Smooth muscle cell (in vitro differentiated cells): ENCODE data around the gene SLC35F1. TPM values are rescaled to one million over a fixed set of nuclear protein-coding genes. Genes with fewer than 3 reads are reported as not detected.

ENCODE experiments used
- DNase-seq: peaks from one replicate; lab custom pipeline; 2025; ENCODE audit not compliant: unreplicated experiment; lab: John Stamatoyannopoulos, UW
- H2AFZ ChIP-seq: fragments of 200-600 bp; sonication (generic); 2 replicates; pipeline ENCODE4 v1.6.0; 2016; ENCODE audit warnings: antibody characterized with exemption, low read depth, mild to moderate bottlenecking
- H3F3A ChIP-seq: fragments of 200-600 bp; sonication (generic); 2 replicates; pipeline ENCODE4 v1.6.0; 2017; ENCODE audit warnings: antibody characterized with exemption, low read depth
- H3K27ac ChIP-seq: fragments of 200-600 bp; sonication (generic); 2 replicates; pipeline ENCODE4 v1.5.1; 2016; ENCODE audit warnings: low read depth, mild to moderate bottlenecking
- H3K27me3 ChIP-seq: fragments of 200-600 bp; sonication (generic); 2 replicates; pipeline ENCODE4 v1.6.1; 2016; ENCODE audit warnings: low read depth, mild to moderate bottlenecking
- H3K36me3 ChIP-seq: fragments of 200-600 bp; sonication (generic); 2 replicates; pipeline ENCODE4 v1.5.1; 2016; ENCODE audit warnings: low read depth
- H3K4me1 ChIP-seq: fragments of 200-600 bp; sonication (generic); 2 replicates; pipeline ENCODE4 v1.5.1; 2016; ENCODE audit warnings: low read depth
- H3K4me2 ChIP-seq: fragments of 200-600 bp; sonication (generic); 2 replicates; pipeline ENCODE4 v1.6.0; 2016; ENCODE audit warnings: mild to moderate bottlenecking
- H3K4me3 ChIP-seq: fragments of 200-600 bp; sonication (generic); 2 replicates; pipeline ENCODE4 v1.5.1; 2016; ENCODE audit warnings: mild to moderate bottlenecking
- H3K79me2 ChIP-seq: fragments of 200-600 bp; sonication (generic); 2 replicates; pipeline ENCODE4 v1.6.0; 2016; ENCODE audit warnings: low read depth, mild to moderate bottlenecking
- H3K9ac ChIP-seq: fragments of 200-600 bp; sonication (generic); 2 replicates; pipeline ENCODE4 v1.6.0; 2016; ENCODE audit warnings: low read depth
- H3K9me3 ChIP-seq: fragments of 200-600 bp; sonication (generic); replicated peaks from 2 replicates; pipeline ENCODE4 v1.5.1; 2016; ENCODE audit warnings: low read depth
- H4K20me1 ChIP-seq: fragments of 200-600 bp; sonication (generic); 2 replicates; pipeline ENCODE4 v1.6.0; 2016; ENCODE audit warnings: low read depth
- CTCF ChIP-seq: fragments of 200-600 bp; sonication (generic); IDR thresholded peaks from 2 replicates; pipeline ENCODE4 v1.5.1; 2017; ENCODE audit warnings: borderline replicate concordance, mild to moderate bottlenecking, antibody characterized with exemption; ENCODE audit not compliant: insufficient read depth, poor library complexity, severe bottlenecking
- WGBS: methylation state at CpG from one replicate; pipeline ENCODE4 v1.1.7; 2016; ENCODE audit warnings: low lambda C conversion rate; 5-methylcytosine and 5-hydroxymethylcytosine counted together
- polyA plus RNA-seq: library from polyadenylated mRNA; unstranded; fragments of >200 nt; fragmentation: Nextera tagmentation; extraction: Ambion mirVana; gene quantifications from 2 replicates; pipeline ENCODE4 v1.2.1, GENCODE V29; 2016
- total RNA-seq: library from RNA; depleted of rRNA; stranded (reverse); fragments of >200 nt; gene quantifications from 2 replicates; pipeline ENCODE4 v1.2.3, GENCODE V29; 2014

The SLC35F1 gene
- total and polyA plus RNA-seq, 2 experiments from 2014 or later: 0.05 to 0.09 TPM

GRCh38 chr6:118306392-118307238 lies 399.6 kb downstream of the SLC35F1 start:
- H3K27me3 ChIP-seq: no peaks in the 10 kb centered on the region
- no peak overlapping the region for H2AFZ ChIP-seq
- H3K4me1 ChIP-seq: no peaks in the 10 kb centered on the region
- no peaks in the 10 kb centered on the region for H3K79me2 ChIP-seq
- H4K20me1 ChIP-seq: no peaks in the 10 kb centered on the region
- no peak overlapping the region for H3K27ac ChIP-seq
- no peaks in the 10 kb centered on the region for H3K36me3 ChIP-seq
- H3K9me3 ChIP-seq: no peaks in the 10 kb centered on the region
- no peak overlapping the region for H3K4me2 ChIP-seq
- no peak for DNase-seq
- no peaks in the 10 kb centered on the region for H3F3A ChIP-seq
- no peak overlapping the region for H3K4me3 ChIP-seq
- no peak for TF ChIP-seq CTCF
- 73% methylated on average over 6 of the region's 6 CpGs for WGBS
- no peak overlapping the region for H3K9ac ChIP-seq

- no peak for DNase-seq
- H3F3A ChIP-seq: no peaks in the 10 kb centered on the region
- H3K4me2 ChIP-seq: no peak overlapping the region
- no peaks in the 10 kb centered on the region for H3K27me3 ChIP-seq
- H3K36me3 ChIP-seq: no peaks in the 10 kb centered on the region
- no peak for TF ChIP-seq CTCF
- H3K4me1 ChIP-seq: no peaks in the 10 kb centered on the region
- no peaks in the 10 kb centered on the region for H3K79me2 ChIP-seq
- H2AFZ ChIP-seq: no peak overlapping the region
- H3K4me3 ChIP-seq: no peak overlapping the region
- H3K9me3 ChIP-seq: no peaks in the 10 kb centered on the region
- no peak overlapping the region for H3K9ac ChIP-seq
- no peak overlapping the region for H3K27ac ChIP-seq
- H4K20me1 ChIP-seq: no peaks in the 10 kb centered on the region
- WGBS: 95% methylated on average over 8 of the region's 8 CpGs
Observed at GRCh38 chr6:118307581-118307980, 400.5 kb downstream of the SLC35F1 start.

GRCh38 chr6:118309337-118310093 lies 402.5 kb downstream of the SLC35F1 start:
- no peak overlapping the region for H3K9ac ChIP-seq

More at GRCh38 chr6:118309337-118310093, 402.5 kb downstream of the SLC35F1 start:
- no peak for DNase-seq
- no peaks in the 10 kb centered on the region for H3F3A ChIP-seq
- no peak for TF ChIP-seq CTCF
- no peak overlapping the region for H3K27ac ChIP-seq
- H3K4me1 ChIP-seq: no peaks in the 10 kb centered on the region
- H4K20me1 ChIP-seq: no peaks in the 10 kb centered on the region
- H3K27me3 ChIP-seq: no peaks in the 10 kb centered on the region
- no peak overlapping the region for H3K4me3 ChIP-seq
- no peaks in the 10 kb centered on the region for H3K79me2 ChIP-seq
- H3K4me2 ChIP-seq: no peak overlapping the region
- WGBS: 79% methylated on average over 2 of the region's 2 CpGs
- H2AFZ ChIP-seq: no peak overlapping the region
- H3K36me3 ChIP-seq: no peaks in the 10 kb centered on the region
- H3K9me3 ChIP-seq: no peaks in the 10 kb centered on the region
